Smooth muscle cell (in vitro differentiated cells): ENCODE measurements around the gene SRRD. TPM values are rescaled to one million over a fixed set of nuclear protein-coding genes. Genes with fewer than 3 reads are reported as not detected.

Experiments used
- DNase-seq: peaks from one replicate; lab custom pipeline; 2025; ENCODE audit not compliant: unreplicated experiment; lab: John Stamatoyannopoulos, UW
- H2AFZ ChIP-seq: fragments of 200-600 bp; sonication (generic); 2 replicates; pipeline ENCODE4 v1.6.0; 2016; ENCODE audit warnings: antibody characterized with exemption, low read depth, mild to moderate bottlenecking
- H3F3A ChIP-seq: fragments of 200-600 bp; sonication (generic); 2 replicates; pipeline ENCODE4 v1.6.0; 2017; ENCODE audit warnings: antibody characterized with exemption, low read depth
- H3K27ac ChIP-seq: fragments of 200-600 bp; sonication (generic); 2 replicates; pipeline ENCODE4 v1.5.1; 2016; ENCODE audit warnings: low read depth, mild to moderate bottlenecking
- H3K27me3 ChIP-seq: fragments of 200-600 bp; sonication (generic); 2 replicates; pipeline ENCODE4 v1.6.1; 2016; ENCODE audit warnings: low read depth, mild to moderate bottlenecking
- H3K36me3 ChIP-seq: fragments of 200-600 bp; sonication (generic); 2 replicates; pipeline ENCODE4 v1.5.1; 2016; ENCODE audit warnings: low read depth
- H3K4me1 ChIP-seq: fragments of 200-600 bp; sonication (generic); 2 replicates; pipeline ENCODE4 v1.5.1; 2016; ENCODE audit warnings: low read depth
- H3K4me2 ChIP-seq: fragments of 200-600 bp; sonication (generic); 2 replicates; pipeline ENCODE4 v1.6.0; 2016; ENCODE audit warnings: mild to moderate bottlenecking
- H3K4me3 ChIP-seq: fragments of 200-600 bp; sonication (generic); 2 replicates; pipeline ENCODE4 v1.5.1; 2016; ENCODE audit warnings: mild to moderate bottlenecking
- H3K79me2 ChIP-seq: fragments of 200-600 bp; sonication (generic); 2 replicates; pipeline ENCODE4 v1.6.0; 2016; ENCODE audit warnings: low read depth, mild to moderate bottlenecking
- H3K9ac ChIP-seq: fragments of 200-600 bp; sonication (generic); 2 replicates; pipeline ENCODE4 v1.6.0; 2016; ENCODE audit warnings: low read depth
- H3K9me3 ChIP-seq: fragments of 200-600 bp; sonication (generic); replicated peaks from 2 replicates; pipeline ENCODE4 v1.5.1; 2016; ENCODE audit warnings: low read depth
- H4K20me1 ChIP-seq: fragments of 200-600 bp; sonication (generic); 2 replicates; pipeline ENCODE4 v1.6.0; 2016; ENCODE audit warnings: low read depth
- WGBS: methylation state at CpG from one replicate; pipeline ENCODE4 v1.1.7; 2016; ENCODE audit warnings: low lambda C conversion rate; 5-methylcytosine and 5-hydroxymethylcytosine counted together
- polyA plus RNA-seq: library from polyadenylated mRNA; unstranded; fragments of >200 nt; fragmentation: Nextera tagmentation; extraction: Ambion mirVana; gene quantifications from 2 replicates; pipeline ENCODE4 v1.2.1, GENCODE V29; 2016
- total RNA-seq: library from RNA; depleted of rRNA; stranded (reverse); fragments of >200 nt; gene quantifications from 2 replicates; pipeline ENCODE4 v1.2.3, GENCODE V29; 2014
- TF ChIP-seq, protein P1 (sequence below): fragments of 200-600 bp; sonication (generic); IDR thresholded peaks from 2 replicates; pipeline ENCODE4 v1.5.1; 2017; ENCODE audit warnings: borderline replicate concordance, mild to moderate bottlenecking, antibody characterized with exemption; ENCODE audit not compliant: insufficient read depth, poor library complexity, severe bottlenecking

The SRRD gene
- total and polyA plus RNA-seq, 2 experiments from 2014 or later = 20.7 to 34.5 TPM

DNA sequence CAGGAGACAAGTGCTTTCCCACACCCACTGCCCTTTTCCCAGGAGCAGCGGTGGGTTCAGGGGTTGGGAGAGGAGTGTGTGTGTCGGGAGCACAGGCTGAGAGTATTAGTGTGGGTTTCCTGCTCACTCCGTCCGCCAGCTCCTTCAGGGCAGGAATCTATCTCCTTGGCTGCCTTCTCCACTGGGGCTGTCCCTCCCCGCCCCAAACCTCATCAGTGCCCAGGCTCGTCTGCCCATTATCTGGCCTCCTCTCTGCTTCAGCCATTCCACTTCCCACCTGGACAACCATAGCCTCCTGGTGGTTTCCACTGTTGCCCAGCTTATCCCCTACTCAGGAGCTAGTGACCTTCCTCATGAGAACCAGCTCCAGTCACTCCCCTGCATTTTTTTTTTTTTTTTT, 34.7 kb upstream of the SRRD start:
- DNase-seq = no peak
- H3K79me2 ChIP-seq = no peaks in the 10 kb centered on the region
- H3K27ac ChIP-seq = no peak overlapping the region
- no peak overlapping the region for H2AFZ ChIP-seq
- no peaks in the 10 kb centered on the region for H3F3A ChIP-seq
- no peaks in the 10 kb centered on the region for H4K20me1 ChIP-seq
- no peaks in the 10 kb centered on the region for H3K9me3 ChIP-seq
- H3K4me2 ChIP-seq = no peak overlapping the region
- H3K4me1 ChIP-seq = no peaks in the 10 kb centered on the region
- H3K4me3 ChIP-seq = no peak overlapping the region
- no peak overlapping the region for H3K9ac ChIP-seq
- WGBS = 95% methylated on average over 6 of the region's 6 CpGs
- TF ChIP-seq, protein P1, sequence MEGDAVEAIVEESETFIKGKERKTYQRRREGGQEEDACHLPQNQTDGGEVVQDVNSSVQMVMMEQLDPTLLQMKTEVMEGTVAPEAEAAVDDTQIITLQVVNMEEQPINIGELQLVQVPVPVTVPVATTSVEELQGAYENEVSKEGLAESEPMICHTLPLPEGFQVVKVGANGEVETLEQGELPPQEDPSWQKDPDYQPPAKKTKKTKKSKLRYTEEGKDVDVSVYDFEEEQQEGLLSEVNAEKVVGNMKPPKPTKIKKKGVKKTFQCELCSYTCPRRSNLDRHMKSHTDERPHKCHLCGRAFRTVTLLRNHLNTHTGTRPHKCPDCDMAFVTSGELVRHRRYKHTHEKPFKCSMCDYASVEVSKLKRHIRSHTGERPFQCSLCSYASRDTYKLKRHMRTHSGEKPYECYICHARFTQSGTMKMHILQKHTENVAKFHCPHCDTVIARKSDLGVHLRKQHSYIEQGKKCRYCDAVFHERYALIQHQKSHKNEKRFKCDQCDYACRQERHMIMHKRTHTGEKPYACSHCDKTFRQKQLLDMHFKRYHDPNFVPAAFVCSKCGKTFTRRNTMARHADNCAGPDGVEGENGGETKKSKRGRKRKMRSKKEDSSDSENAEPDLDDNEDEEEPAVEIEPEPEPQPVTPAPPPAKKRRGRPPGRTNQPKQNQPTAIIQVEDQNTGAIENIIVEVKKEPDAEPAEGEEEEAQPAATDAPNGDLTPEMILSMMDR = no peak
- no peaks in the 10 kb centered on the region for H3K36me3 ChIP-seq
- H3K27me3 ChIP-seq = no peaks in the 10 kb centered on the region

DNA sequence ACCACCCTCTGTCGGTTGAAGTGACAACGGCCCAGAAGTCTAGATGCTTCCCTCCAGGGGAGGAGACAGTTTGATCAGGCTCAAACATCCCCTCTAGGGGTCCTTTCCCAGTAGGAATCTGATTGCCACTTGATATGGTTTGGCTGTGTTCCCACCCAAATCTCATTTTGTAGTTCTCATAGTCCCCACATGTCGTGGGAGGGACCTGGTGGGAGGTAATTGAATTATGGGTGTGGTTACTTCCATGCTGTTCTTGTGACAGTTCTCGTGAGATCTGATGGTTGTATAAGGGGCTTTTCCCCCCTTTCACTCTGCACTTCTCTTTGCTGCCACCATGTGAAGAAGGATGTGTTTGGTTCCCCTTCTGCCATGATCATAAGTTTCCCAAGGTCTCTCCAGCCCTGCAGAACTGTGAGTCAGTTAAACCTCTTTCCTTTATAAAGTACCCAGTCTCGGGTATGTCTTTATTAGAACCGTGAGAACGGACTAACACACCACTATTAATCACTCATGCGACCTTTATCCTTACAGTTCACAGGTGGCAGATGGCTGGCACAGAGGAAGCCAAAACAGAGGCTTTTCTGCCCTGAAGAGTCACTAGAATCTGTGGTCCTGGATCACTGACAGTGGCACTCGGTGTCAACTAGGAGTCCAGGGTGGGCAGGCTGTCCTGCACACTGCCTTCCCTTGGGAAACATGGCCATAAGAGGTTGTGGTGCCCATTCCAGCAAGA, 33.1 kb upstream of the SRRD start:
- Histone ChIP-seq H3K79me2 (no peaks in the 10 kb centered on the region), H4K20me1 (no peaks in the 10 kb centered on the region), H3K36me3 (no peaks in the 10 kb centered on the region), H3F3A (no peaks in the 10 kb centered on the region), H3K4me2 (no peak overlapping the region), H3K4me1 (no peaks in the 10 kb centered on the region), H3K27me3 (no peaks in the 10 kb centered on the region), H3K27ac (no peak overlapping the region), H3K4me3 (no peak overlapping the region), H3K9ac (no peak overlapping the region), H2AFZ (no peak overlapping the region), H3K9me3 (no peaks in the 10 kb centered on the region)
- TF ChIP-seq, protein P1 = no peak
- DNase-seq = no peak
- WGBS = 91% methylated on average over 9 of the region's 9 CpGs

DNA sequence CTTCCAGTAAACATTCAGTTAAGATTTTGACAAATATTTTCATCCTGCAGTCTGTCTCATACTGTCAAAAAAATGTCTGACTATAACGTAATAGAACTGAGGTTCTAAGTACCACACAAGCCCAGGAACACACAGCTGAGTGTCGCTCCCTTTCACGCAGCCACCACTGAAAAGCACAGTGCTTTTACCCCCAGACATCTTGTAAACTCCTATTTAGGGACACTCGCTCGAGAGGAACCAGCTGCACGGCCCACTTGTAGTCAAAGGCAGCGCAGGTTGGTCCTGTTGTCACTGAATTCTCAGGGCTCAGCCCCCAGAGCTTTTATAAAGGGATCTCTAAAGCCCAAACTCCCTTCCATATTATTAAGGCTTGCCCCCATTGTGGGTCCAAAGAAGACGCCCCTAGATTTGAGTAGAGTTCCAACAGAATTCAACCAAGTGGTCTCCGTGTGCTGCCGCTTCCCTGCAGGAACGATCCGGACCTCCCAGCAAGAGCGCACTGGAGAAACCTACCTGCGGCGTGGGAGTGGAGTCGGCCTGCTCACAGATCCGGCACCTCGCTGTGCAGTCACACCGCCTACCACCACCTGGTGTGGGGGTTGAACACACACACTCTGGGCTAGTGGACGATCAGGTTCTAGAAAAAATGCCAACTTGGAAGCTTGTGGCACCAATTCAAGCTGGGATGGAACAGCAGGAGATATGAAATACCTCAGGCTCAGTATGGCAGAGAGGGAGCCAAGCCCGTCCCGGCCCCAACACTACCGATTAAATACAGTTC, 31.3 kb upstream of the SRRD start:
- DNase-seq = no peak
- H3K4me3 ChIP-seq = no peak overlapping the region
- no peaks in the 10 kb centered on the region for H3K4me1 ChIP-seq
- 97% methylated on average over 23 of the region's 23 CpGs for WGBS
- no peak overlapping the region for H3K4me2 ChIP-seq
- H3K27me3 ChIP-seq = no peaks in the 10 kb centered on the region
- no peak overlapping the region for H2AFZ ChIP-seq
- H3K36me3 ChIP-seq = no peaks in the 10 kb centered on the region
- no peaks in the 10 kb centered on the region for H3K79me2 ChIP-seq
- TF ChIP-seq, protein P1 = no peak
- no peak overlapping the region for H3K27ac ChIP-seq
- H3K9me3 ChIP-seq = no peaks in the 10 kb centered on the region
- no peaks in the 10 kb centered on the region for H4K20me1 ChIP-seq
- H3K9ac ChIP-seq = no peak overlapping the region
- H3F3A ChIP-seq = no peaks in the 10 kb centered on the region

DNA sequence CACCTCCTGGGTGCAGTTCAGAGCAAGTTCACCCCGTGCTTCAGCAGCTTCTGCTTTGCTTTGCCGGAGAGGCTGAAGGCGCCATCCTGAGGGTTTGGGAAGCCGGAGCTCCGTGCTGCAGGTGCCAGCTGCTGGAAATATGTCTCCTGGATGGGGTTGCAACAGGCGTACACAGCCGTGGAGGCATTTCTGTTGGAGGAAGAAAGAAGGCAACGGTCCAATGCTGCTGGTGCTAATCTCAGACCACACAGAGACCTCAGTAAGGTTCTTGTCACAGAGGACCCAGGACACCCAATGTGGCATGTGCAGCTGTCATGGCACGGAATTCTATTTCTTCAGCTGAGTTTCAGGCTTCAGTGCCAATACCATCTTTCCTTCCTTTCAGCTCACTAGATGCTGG, 30.5 kb upstream of the SRRD start:
- Histone ChIP-seq H3K79me2 (no peaks in the 10 kb centered on the region), H4K20me1 (no peaks in the 10 kb centered on the region), H2AFZ (no peak overlapping the region), H3K4me2 (no peak overlapping the region), H3K9ac (no peak overlapping the region), H3K27me3 (no peaks in the 10 kb centered on the region), H3K36me3 (no peaks in the 10 kb centered on the region), H3K27ac (no peak overlapping the region), H3F3A (no peaks in the 10 kb centered on the region), H3K4me3 (no peak overlapping the region), H3K9me3 (no peaks in the 10 kb centered on the region), H3K4me1 (no peaks in the 10 kb centered on the region)
- DNase-seq = no peak
- whole genome bisulfite sequencing = 98% methylated on average over 9 of the region's 9 CpGs
- TF ChIP-seq, protein P1 = no peak
